22Rv1 (cell line): ENCODE data around the gene ASB2.

ENCODE experiments used
- CTCF ChIP-seq: fragments of 450-650 bp; IDR thresholded peaks from 2 replicates; pipeline ENCODE4 v1.5.1; 2017; ENCODE audit warnings: mild to moderate bottlenecking
- ZFX ChIP-seq: fragments of 450-650 bp; IDR thresholded peaks from 2 replicates; pipeline ENCODE4 v1.6.1; 2017; ENCODE audit warnings: antibody characterized with exemption, borderline replicate concordance

GRCh38 chr14:93961620-93962019 lies 14.8 kb downstream of the ASB2 start:
- no peak for TF ChIP-seq CTCF
- TF ChIP-seq ZFX = no peak
